ENCODE measurements around the gene ARPC5. TPM values are rescaled to one million over a fixed set of nuclear protein-coding genes. Genes with fewer than 3 reads are reported as not detected.

The ARPC5 gene
- total and polyA plus RNA-seq, 2 of the 8 experiments (the other 6 are each of a cell fraction or from before 2014, with no cell fraction given), result 24.0 to 60.8 TPM

DNA sequence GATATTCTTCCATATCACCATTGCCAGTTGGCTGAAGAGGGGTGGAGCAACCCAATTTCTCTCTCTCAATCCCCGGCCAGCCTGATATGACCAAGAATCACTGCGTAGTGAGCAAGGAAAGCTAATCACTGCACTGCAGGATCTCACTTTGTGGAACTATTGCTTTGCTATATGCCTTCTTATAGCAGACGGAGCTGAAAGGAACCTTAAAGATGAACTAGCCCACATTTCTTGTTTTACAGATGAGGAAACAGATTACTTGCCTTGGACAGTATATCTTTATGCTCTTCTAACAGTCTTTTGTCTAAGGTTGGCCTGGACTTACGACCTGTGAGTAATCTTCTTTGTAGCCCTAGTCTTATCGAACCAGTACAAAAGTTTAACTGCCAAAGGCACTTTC lies 9.9 kb upstream of the ARPC5 start (continued):
- TF ChIP-seq KDM1A (IDR thresholded peaks at IDR 0.05; ENCODE audit: borderline replicate concordance, low read length), result no peak
- TF ChIP-seq SAP30 (IDR thresholded peaks at IDR 0.05; ENCODE audit: insufficient read depth, insufficient replicate concordance, low read length), result no peak
- no peak for TF ChIP-seq SP2 (IDR thresholded peaks at IDR 0.05; ENCODE audit: low read length)
